HEK293 (cell line): Measurements from ENCODE around the gene RNF31.

Source experiments
- CTCF ChIA-PET: fragments of 350-600 bp; formaldehyde crosslinking; extraction: SDS; loops from one replicate; lab custom pipeline; 2021; ENCODE audit warnings: antibody characterized with exemption; lab: Yijun Ruan, JAX
- POLR2A ChIA-PET: fragments of 300-600 bp; formaldehyde crosslinking; extraction: SDS; loops from one replicate; lab custom pipeline; 2020; ENCODE audit warnings: antibody characterized with exemption, inconsistent platforms; lab: Yijun Ruan, JAX
- H3K27ac ChIP-seq: fragments of 200-500 bp; sonication (Bioruptor generic); 2 replicates; pipeline ENCODE4 v1.5.1; 2014; ENCODE audit warnings: low read depth, low read length, control low read depth, inconsistent platforms; ENCODE audit errors: extremely low read depth
- H3K36me3 ChIP-seq, 2 experiments: fragments of 200-500 bp in 1 of 2; sonication (Bioruptor generic) in 1 of 2; 1 replicate in 1 of 2; 2 replicates in 1 of 2; pipeline ENCODE4 v1.5.1; 2014 to 2017; ENCODE audit warnings: inconsistent platforms in 2 of 2, low read length in 2 of 2; ENCODE audit not compliant: control insufficient read depth in 2 of 2, insufficient read depth in 1 of 2
- H3K4me1 ChIP-seq: fragments of 200-500 bp; sonication (Bioruptor generic); 2 replicates; pipeline ENCODE4 v1.5.1; 2014; ENCODE audit warnings: mild to moderate bottlenecking, low read length, inconsistent platforms; ENCODE audit not compliant: control insufficient read depth, insufficient read depth
- H3K4me3 ChIP-seq: 2 replicates; pipeline ENCODE4 v1.5.1; 2011; ENCODE audit warnings: low read depth, mild to moderate bottlenecking, control low read depth, low read length, moderate library complexity
- H3K9me3 ChIP-seq: fragments of 200-500 bp; sonication (Bioruptor generic); 2 replicates; pipeline ENCODE4 v1.5.1; 2014; ENCODE audit warnings: low read depth, low read length, inconsistent platforms; ENCODE audit not compliant: control insufficient read depth, insufficient read depth
- GLI4 ChIP-seq: fragments of 450-650 bp; formaldehyde crosslinking; IDR thresholded peaks from 2 replicates; pipeline ENCODE4 v1.5.1; 2016; ENCODE audit warnings: missing biosample characterization, missing genetic modification characterization
- GLIS1 ChIP-seq: fragments of 450-650 bp; formaldehyde crosslinking; IDR thresholded peaks from 2 replicates; pipeline ENCODE4 v1.5.1; 2016; ENCODE audit warnings: missing biosample characterization, missing genetic modification characterization
- GLIS2 ChIP-seq: fragments of 450-650 bp; formaldehyde crosslinking; IDR thresholded peaks from 2 replicates; pipeline ENCODE4 v1.5.1; 2016; ENCODE audit warnings: missing biosample characterization, missing genetic modification characterization
- OVOL3 ChIP-seq: fragments of 450-650 bp; formaldehyde crosslinking; IDR thresholded peaks from 2 replicates; pipeline ENCODE4 v1.5.1; 2016; ENCODE audit warnings: missing biosample characterization, missing genetic modification characterization
- TCF7L2 ChIP-seq: IDR thresholded peaks from 2 replicates; pipeline ENCODE4 v1.6.1; 2011; ENCODE audit warnings: low read depth, mild to moderate bottlenecking, inconsistent platforms, low read length, moderate library complexity, borderline replicate concordance
- ZBTB48 ChIP-seq: fragments of 450-650 bp; formaldehyde crosslinking; IDR thresholded peaks from 2 replicates; pipeline ENCODE4 v1.5.1; 2016; ENCODE audit warnings: missing biosample characterization, missing genetic modification characterization
- ZFP37 ChIP-seq: fragments of 450-650 bp; formaldehyde crosslinking; IDR thresholded peaks from 2 replicates; pipeline ENCODE4 v1.5.1; 2016; ENCODE audit warnings: missing biosample characterization, missing genetic modification characterization
- ZNF112 ChIP-seq: fragments of 450-650 bp; formaldehyde crosslinking; IDR thresholded peaks from 2 replicates; pipeline ENCODE4 v1.5.0; 2017; ENCODE audit warnings: missing biosample characterization, missing genetic modification characterization
- ZNF138 ChIP-seq: fragments of 450-650 bp; formaldehyde crosslinking; IDR thresholded peaks from 2 replicates; pipeline ENCODE4 v1.5.1; 2016; ENCODE audit warnings: missing biosample characterization, missing genetic modification characterization, borderline replicate concordance
- ZNF140 ChIP-seq: fragments of 450-650 bp; formaldehyde crosslinking; IDR thresholded peaks from 2 replicates; pipeline ENCODE4 v1.5.1; 2016; ENCODE audit warnings: missing biosample characterization, missing genetic modification characterization
- ZNF19 ChIP-seq: fragments of 450-650 bp; formaldehyde crosslinking; IDR thresholded peaks from 2 replicates; pipeline ENCODE4; 2016; ENCODE audit warnings: missing biosample characterization, missing genetic modification characterization, low read depth
- ZNF302 ChIP-seq: fragments of 450-650 bp; formaldehyde crosslinking; IDR thresholded peaks from 2 replicates; pipeline ENCODE4 v1.5.1; 2016; ENCODE audit warnings: missing biosample characterization, missing genetic modification characterization, low read depth
- ZNF335 ChIP-seq: fragments of 450-650 bp; formaldehyde crosslinking; conservative IDR thresholded peaks from 2 replicates; pipeline ENCODE4 v1.5.1; 2016; ENCODE audit warnings: missing biosample characterization, missing genetic modification characterization
- ZNF37A ChIP-seq: fragments of 450-650 bp; IDR thresholded peaks from 2 replicates; pipeline ENCODE4 v1.5.1; 2018; ENCODE audit warnings: missing biosample characterization, missing genetic modification characterization
- ZNF391 ChIP-seq: fragments of 450-650 bp; formaldehyde crosslinking; IDR thresholded peaks from 2 replicates; pipeline ENCODE4 v1.5.1; 2016; ENCODE audit warnings: low read depth, missing biosample characterization, missing genetic modification characterization, borderline replicate concordance
- ZNF48 ChIP-seq: fragments of 450-650 bp; formaldehyde crosslinking; IDR thresholded peaks from 2 replicates; pipeline ENCODE4 v1.5.1; 2016; ENCODE audit warnings: missing biosample characterization, missing genetic modification characterization
- ZNF544 ChIP-seq: fragments of 450-650 bp; formaldehyde crosslinking; IDR thresholded peaks from 2 replicates; pipeline ENCODE4 v1.5.0; 2017; ENCODE audit warnings: missing biosample characterization, missing genetic modification characterization
- ZNF571 ChIP-seq: fragments of 450-650 bp; formaldehyde crosslinking; IDR thresholded peaks from 2 replicates; pipeline ENCODE4 v1.5.0; 2017; ENCODE audit warnings: missing biosample characterization, missing genetic modification characterization
- ZNF707 ChIP-seq: fragments of 450-650 bp; formaldehyde crosslinking; IDR thresholded peaks from 2 replicates; pipeline ENCODE4 v1.5.1; 2016; ENCODE audit warnings: missing biosample characterization, missing genetic modification characterization
- ZNF76 ChIP-seq: fragments of 450-650 bp; formaldehyde crosslinking; IDR thresholded peaks from 2 replicates; pipeline ENCODE4; 2016; ENCODE audit warnings: low read depth, missing biosample characterization, missing genetic modification characterization, borderline replicate concordance
- ZNF837 ChIP-seq: fragments of 450-650 bp; formaldehyde crosslinking; IDR thresholded peaks from 2 replicates; pipeline ENCODE4 v1.5.1; 2016; ENCODE audit warnings: missing biosample characterization, missing genetic modification characterization
- ZSCAN30 ChIP-seq: fragments of 450-650 bp; IDR thresholded peaks from 2 replicates; pipeline ENCODE4 v1.5.1; 2018; ENCODE audit warnings: missing biosample characterization, mild to moderate bottlenecking, missing genetic modification characterization, moderate library complexity
- TF ChIP-seq, protein P1 (sequence below): fragments of 450-650 bp; formaldehyde crosslinking; IDR thresholded peaks from 2 replicates; pipeline ENCODE4 v1.5.1; 2016; ENCODE audit warnings: missing biosample characterization, missing genetic modification characterization
- TF ChIP-seq, protein P2 (sequence below): fragments of 450-650 bp; formaldehyde crosslinking; IDR thresholded peaks from 2 replicates; pipeline ENCODE4 v1.5.1; 2016; ENCODE audit warnings: missing biosample characterization, missing genetic modification characterization
- TF ChIP-seq, protein P3 (sequence below): fragments of 450-650 bp; formaldehyde crosslinking; IDR thresholded peaks from 2 replicates; pipeline ENCODE4; 2016; ENCODE audit warnings: missing biosample characterization, missing genetic modification characterization
- TF ChIP-seq, protein P4 (sequence below): fragments of 450-650 bp; formaldehyde crosslinking; IDR thresholded peaks from 2 replicates; pipeline ENCODE4 v1.5.1; 2016; ENCODE audit warnings: missing biosample characterization, missing genetic modification characterization

Gene RNF31

DNA sequence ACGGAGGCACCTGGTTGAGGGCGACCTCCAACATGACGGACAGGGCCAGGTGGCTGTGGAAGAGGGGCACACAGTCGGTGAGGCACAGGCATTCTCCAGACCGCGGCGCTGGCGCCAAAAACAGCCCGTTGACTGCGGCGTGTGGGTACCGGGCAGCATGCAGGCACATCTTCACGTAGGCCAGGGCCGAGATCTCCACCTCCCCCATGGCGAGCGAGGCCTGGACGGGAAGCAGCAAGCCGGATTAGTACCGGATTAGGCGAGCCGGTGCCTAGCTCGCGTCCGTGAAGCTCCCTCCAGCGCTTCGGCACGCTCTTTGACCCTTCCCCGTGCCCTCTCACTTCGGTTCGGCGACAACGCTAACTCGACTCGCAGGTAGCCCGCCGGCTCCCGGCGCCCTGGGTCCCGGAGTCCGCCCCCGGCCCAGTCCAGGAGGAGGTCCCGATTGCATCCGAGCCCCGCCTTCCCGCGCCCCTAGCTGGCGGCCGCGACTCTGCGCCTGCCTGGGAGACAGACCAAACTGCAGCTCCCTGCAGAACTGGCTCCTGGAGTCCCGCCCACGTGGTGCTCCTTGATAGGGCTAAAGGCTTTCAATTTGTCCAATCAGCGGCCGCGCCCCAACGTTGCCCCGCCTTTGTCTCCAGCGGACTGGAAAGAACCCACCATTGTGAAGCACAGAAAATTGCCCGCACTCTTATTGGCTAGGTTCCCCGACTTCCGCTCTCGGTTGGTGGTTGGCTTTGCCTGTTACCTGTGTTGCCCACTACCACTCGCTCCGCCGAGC lies 6.0 kb upstream of the RNF31 start, which contains the start of gene EMC9 (continued):
- TF ChIP-seq ZNF19 (no peak), ZNF140 (tag by site-specific recombination) (no peak), ZNF544 (tag by site-specific recombination) (no peak), GLI4 (tag by site-specific recombination) (0 out of 2 replicates have a peak, but pooled peaks have one; percentile 78), ZNF837 (tag by site-specific recombination) (no peak), ZFP37 (tag by site-specific recombination) (no peak), ZNF48 (no peak), OVOL3 (peak; percentile 53; the same call in 1 of the 2 replicates), ZNF571 (tag by site-specific recombination) (no peak), ZNF391 (tag by site-specific recombination) (peak; percentile 92; the same call in 1 of the 2 replicates), ZSCAN30 (tag by site-specific recombination) (peak; percentile 94)
- TF ChIP-seq, protein P1, sequence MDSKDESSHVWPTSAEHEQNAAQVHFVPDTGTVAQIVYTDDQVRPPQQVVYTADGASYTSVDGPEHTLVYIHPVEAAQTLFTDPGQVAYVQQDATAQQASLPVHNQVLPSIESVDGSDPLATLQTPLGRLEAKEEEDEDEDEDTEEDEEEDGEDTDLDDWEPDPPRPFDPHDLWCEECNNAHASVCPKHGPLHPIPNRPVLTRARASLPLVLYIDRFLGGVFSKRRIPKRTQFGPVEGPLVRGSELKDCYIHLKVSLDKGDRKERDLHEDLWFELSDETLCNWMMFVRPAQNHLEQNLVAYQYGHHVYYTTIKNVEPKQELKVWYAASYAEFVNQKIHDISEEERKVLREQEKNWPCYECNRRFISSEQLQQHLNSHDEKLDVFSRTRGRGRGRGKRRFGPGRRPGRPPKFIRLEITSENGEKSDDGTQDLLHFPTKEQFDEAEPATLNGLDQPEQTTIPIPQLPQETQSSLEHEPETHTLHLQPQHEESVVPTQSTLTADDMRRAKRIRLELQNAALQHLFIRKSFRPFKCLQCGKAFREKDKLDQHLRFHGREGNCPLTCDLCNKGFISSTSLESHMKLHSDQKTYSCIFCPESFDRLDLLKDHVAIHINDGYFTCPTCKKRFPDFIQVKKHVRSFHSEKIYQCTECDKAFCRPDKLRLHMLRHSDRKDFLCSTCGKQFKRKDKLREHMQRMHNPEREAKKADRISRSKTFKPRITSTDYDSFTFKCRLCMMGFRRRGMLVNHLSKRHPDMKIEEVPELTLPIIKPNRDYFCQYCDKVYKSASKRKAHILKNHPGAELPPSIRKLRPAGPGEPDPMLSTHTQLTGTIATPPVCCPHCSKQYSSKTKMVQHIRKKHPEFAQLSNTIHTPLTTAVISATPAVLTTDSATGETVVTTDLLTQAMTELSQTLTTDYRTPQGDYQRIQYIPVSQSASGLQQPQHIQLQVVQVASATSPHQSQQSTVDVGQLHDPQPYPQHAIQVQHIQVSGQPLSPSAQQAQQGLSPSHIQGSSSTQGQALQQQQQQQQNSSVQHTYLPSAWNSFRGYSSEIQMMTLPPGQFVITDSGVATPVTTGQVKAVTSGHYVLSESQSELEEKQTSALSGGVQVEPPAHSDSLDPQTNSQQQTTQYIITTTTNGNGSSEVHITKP (tag by site-specific recombination), result no peak; the same call in none of the 2 replicates
- TF ChIP-seq, protein P2, sequence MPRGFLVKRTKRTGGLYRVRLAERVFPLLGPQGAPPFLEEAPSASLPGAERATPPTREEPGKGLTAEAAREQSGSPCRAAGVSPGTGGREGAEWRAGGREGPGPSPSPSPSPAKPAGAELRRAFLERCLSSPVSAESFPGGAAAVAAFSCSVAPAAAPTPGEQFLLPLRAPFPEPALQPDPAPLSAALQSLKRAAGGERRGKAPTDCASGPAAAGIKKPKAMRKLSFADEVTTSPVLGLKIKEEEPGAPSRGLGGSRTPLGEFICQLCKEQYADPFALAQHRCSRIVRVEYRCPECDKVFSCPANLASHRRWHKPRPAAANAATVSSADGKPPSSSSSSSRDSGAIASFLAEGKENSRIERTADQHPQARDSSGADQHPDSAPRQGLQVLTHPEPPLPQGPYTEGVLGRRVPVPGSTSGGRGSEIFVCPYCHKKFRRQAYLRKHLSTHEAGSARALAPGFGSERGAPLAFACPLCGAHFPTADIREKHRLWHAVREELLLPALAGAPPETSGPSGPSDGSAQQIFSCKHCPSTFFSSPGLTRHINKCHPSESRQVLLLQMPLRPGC (tag by site-specific recombination), result 0 out of 2 replicates have a peak, but pooled peaks have one; percentile 27

DNA sequence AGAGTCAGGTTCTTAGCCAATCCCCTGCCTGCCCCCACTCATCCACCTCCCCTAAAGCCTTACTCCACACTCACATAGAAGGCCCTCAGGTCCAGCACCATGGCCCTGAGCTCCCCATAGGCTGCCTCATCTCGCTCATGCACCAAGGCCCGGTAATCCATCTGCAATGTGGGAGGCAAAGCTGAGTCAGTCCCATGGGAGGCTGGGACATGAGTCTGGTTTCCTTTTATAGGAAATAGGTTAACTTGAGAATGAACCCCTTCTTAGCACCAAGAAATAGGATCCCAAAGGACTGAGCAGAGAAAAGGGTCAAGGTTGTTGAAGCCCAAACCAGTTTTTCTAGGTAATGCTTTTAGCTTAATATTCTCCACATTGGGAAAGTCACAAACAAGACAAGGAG lies 3.8 kb upstream of the RNF31 start:
- no peak overlapping the region for H3K4me3 ChIP-seq
- H3K9me3 ChIP-seq, result no peaks in the 10 kb centered on the region
- CTCF ChIA-PET, result interaction anchor here (1.5 kb wide), 1 partner anchor 18 kb away, joined by 4 read pairs; the partner anchor contains the start of gene IRF9
- H3K36me3 ChIP-seq, result peaks cover 12 to 36% of the 10 kb centered on the region in 2 experiments
- H3K27ac ChIP-seq, result no peak overlapping the region
- TF ChIP-seq GLIS1 (tag by site-specific recombination) (peak; percentile 70), ZNF302 (tag by site-specific recombination) (no peak)
- peaks cover 12% of the 10 kb centered on the region for H3K4me1 ChIP-seq
- POLR2A ChIA-PET, result interaction anchor here (0.8 kb wide), 1 partner anchor 29 kb away, joined by 4 read pairs; the partner anchor contains the start of genes DCAF11 and NRL

DNA sequence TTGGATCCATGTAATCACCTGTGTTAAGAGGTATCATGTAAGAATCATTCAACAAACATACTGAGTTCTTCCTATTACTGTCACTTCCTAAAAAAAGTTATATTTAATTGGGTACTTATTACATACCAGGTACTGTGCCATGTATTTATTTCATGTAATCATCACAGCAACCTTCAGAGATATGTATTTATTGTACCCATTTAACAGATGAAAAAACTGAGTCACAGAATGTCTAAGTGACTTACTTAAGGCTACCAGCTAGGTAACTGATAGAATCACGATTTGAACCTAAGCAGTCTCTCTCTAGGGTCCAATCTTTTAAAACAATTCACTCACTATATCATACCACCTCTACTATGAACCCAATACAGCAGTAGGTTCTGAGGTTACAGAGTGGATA lies 2.8 kb upstream of the RNF31 start:
- Histone ChIP-seq H3K4me1 (peaks cover 12% of the 10 kb centered on the region), H3K27ac (no peak overlapping the region), H3K9me3 (no peaks in the 10 kb centered on the region), H3K4me3 (no peak overlapping the region), H3K36me3 (peaks cover 13 to 35% of the 10 kb centered on the region in 2 experiments)
- CTCF ChIA-PET, result interaction anchor here (1.5 kb wide), 1 partner anchor 17 kb away, joined by 4 read pairs; the partner anchor contains the start of gene IRF9
- POLR2A ChIA-PET, result interaction anchor here (3.3 kb wide), 1 partner anchor 29 kb away, joined by 60 read pairs; the partner anchor contains the start of genes DCAF11 and NRL
- TF ChIP-seq ZSCAN30 (tag by site-specific recombination), result no peak
- no peak for TF ChIP-seq ZNF707 (tag by site-specific recombination)
- TF ChIP-seq ZNF138 (tag by site-specific recombination), result no peak
- TF ChIP-seq, protein P3, sequence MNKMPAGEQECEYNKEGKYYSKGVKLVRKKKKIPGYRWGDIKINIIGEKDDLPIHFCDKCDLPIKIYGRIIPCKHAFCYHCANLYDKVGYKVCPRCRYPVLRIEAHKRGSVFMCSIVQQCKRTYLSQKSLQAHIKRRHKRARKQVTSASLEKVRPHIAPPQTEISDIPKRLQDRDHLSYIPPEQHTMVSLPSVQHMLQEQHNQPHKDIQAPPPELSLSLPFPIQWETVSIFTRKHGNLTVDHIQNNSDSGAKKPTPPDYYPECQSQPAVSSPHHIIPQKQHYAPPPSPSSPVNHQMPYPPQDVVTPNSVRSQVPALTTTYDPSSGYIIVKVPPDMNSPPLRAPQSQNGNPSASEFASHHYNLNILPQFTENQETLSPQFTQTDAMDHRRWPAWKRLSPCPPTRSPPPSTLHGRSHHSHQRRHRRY, result no peak
- no peak for TF ChIP-seq ZNF37A (tag by site-specific recombination)
- TF ChIP-seq ZNF112, result no peak
- no peak for TF ChIP-seq ZNF335
- no peak for TF ChIP-seq TCF7L2
- TF ChIP-seq GLIS2 (tag by site-specific recombination), result no peak
- no peak for TF ChIP-seq ZNF76
- no peak for TF ChIP-seq ZBTB48 (tag by site-specific recombination)
- TF ChIP-seq, protein P4, sequence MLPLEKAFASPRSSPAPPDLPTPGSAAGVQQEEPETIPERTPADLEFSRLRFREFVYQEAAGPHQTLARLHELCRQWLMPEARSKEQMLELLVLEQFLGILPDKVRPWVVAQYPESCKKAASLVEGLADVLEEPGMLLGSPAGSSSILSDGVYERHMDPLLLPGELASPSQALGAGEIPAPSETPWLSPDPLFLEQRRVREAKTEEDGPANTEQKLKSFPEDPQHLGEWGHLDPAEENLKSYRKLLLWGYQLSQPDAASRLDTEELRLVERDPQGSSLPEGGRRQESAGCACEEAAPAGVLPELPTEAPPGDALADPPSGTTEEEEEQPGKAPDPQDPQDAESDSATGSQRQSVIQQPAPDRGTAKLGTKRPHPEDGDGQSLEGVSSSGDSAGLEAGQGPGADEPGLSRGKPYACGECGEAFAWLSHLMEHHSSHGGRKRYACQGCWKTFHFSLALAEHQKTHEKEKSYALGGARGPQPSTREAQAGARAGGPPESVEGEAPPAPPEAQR (tag by site-specific recombination), result no peak
